HepG2 (cell line): Measurements from ENCODE around the gene HOXA5. TPM values are rescaled to one million over a fixed set of nuclear protein-coding genes. Genes with fewer than 3 reads are reported as not detected.

Experiments
- ARNT2 ChIP-seq: sonication (generic); formaldehyde crosslinking; IDR thresholded peaks from 2 replicates; pipeline ENCODE4 v1.8.0; 2022; ENCODE audit warnings: mild to moderate bottlenecking, low read depth, missing genetic modification reagents, moderate library complexity
- ASH2L ChIP-seq: fragments of 300-600, 200-600 bp; sonication (generic); IDR thresholded peaks from 2 replicates; pipeline ENCODE4 v1.7.0; 2017; ENCODE audit warnings: low read depth, mild to moderate bottlenecking, moderate library complexity, mixed read lengths, low read length; ENCODE audit not compliant: insufficient read length
- ATRX ChIP-seq: sonication (generic); formaldehyde crosslinking; IDR thresholded peaks from 2 replicates; pipeline ENCODE4 v1.4.0; 2020; ENCODE audit warnings: missing genetic modification reagents, borderline replicate concordance
- BCL3 ChIP-seq: sonication (generic); formaldehyde crosslinking; IDR thresholded peaks from 2 replicates; pipeline ENCODE4 v1.5.1; 2020; ENCODE audit warnings: mild to moderate bottlenecking, missing genetic modification reagents, moderate library complexity
- DZIP1 ChIP-seq: sonication (generic); formaldehyde crosslinking; IDR thresholded peaks from 2 replicates; pipeline ENCODE4 v1.5.0; 2020; ENCODE audit warnings: mild to moderate bottlenecking, missing genetic modification reagents
- KDM5B ChIP-seq: sonication (generic); formaldehyde crosslinking; IDR thresholded peaks from 2 replicates; pipeline ENCODE4 v1.4.0; 2020; ENCODE audit warnings: missing genetic modification reagents, mild to moderate bottlenecking, borderline replicate concordance
- LCORL ChIP-seq, 2 experiments: fragments of 450-650 bp in 1 of 2; sonication (generic) in 1 of 2; formaldehyde crosslinking in 1 of 2; IDR thresholded peaks; 2 replicates each; pipeline versions ENCODE4 v1.5.0 to v1.6.1; 2017 to 2020; ENCODE audit warnings: antibody characterized with exemption in 1 of 2, missing genetic modification reagents in 1 of 2
- MXD1 ChIP-seq: sonication (generic); formaldehyde crosslinking; IDR thresholded peaks from 2 replicates; pipeline ENCODE4 v1.4.0; 2020; ENCODE audit warnings: mild to moderate bottlenecking, missing genetic modification reagents
- NFE2 ChIP-seq: sonication (generic); formaldehyde crosslinking; IDR thresholded peaks from 2 replicates; pipeline ENCODE4 v1.4.0; 2020; ENCODE audit warnings: missing genetic modification reagents
- ZNF296 ChIP-seq: sonication (generic); formaldehyde crosslinking; conservative IDR thresholded peaks from 2 replicates; pipeline ENCODE4 v1.5.0; 2020; ENCODE audit warnings: mild to moderate bottlenecking, missing genetic modification reagents
- ZNF414 ChIP-seq: sonication (generic); formaldehyde crosslinking; IDR thresholded peaks from 2 replicates; pipeline ENCODE4 v1.5.0; 2020; ENCODE audit warnings: missing genetic modification reagents
- ZNF605 ChIP-seq: sonication (generic); formaldehyde crosslinking; IDR thresholded peaks from 2 replicates; pipeline ENCODE4 v1.8.0; 2022; ENCODE audit warnings: mild to moderate bottlenecking, missing genetic modification reagents
- ZNF780A ChIP-seq: sonication (generic); formaldehyde crosslinking; IDR thresholded peaks from 2 replicates; pipeline ENCODE4 v1.8.0; 2022; ENCODE audit warnings: mild to moderate bottlenecking, missing genetic modification reagents, moderate library complexity
- ZNF800 ChIP-seq: sonication (generic); formaldehyde crosslinking; IDR thresholded peaks from 2 replicates; pipeline ENCODE4 v1.4.0; 2020; ENCODE audit warnings: missing genetic modification reagents
- polyA plus RNA-seq, 8 experiments: library from polyadenylated mRNA; depleted of rRNA in 3 of 8; stranded (reverse) in 7 of 8; unstranded in 1 of 8; fragments of >200 nt; fragmentation: Illumina TruSeq in 4 of 8; extraction: Trizol in 4 of 8; gene quantifications; 2 replicates each; pipeline versions ENCODE4 v1.2.1 to v1.2.3, GENCODE V29; 2011 to 2016; ENCODE audit warnings: low read depth in 4 of 8, missing spikeins in 1 of 8, mixed read lengths in 1 of 8; ENCODE audit not compliant: insufficient read depth in 1 of 8
- total RNA-seq, 5 experiments: library from RNA; depleted of rRNA; stranded (reverse); fragments of >200 nt; fragmentation: Illumina TruSeq; extraction: Trizol; gene quantifications; 2 replicates each; pipeline ENCODE4 v1.2.3, GENCODE V29; 2016; ENCODE audit warnings: low read depth in 1 of 5

Gene HOXA5
- total and polyA plus RNA-seq, 2 of the 13 experiments (the other 11 are each of a cell fraction or from before 2014, with no cell fraction given), result 3.2 to 3.6 TPM

GRCh38 chr7:27142580-27143022 lies 880 bp downstream of the HOXA5 start (continued):
- no peak for TF ChIP-seq BCL3 (CRISPR knock-in tag)
- TF ChIP-seq ZNF414 (CRISPR knock-in tag), result no peak
- TF ChIP-seq DZIP1 (CRISPR knock-in tag), result no peak
- no peak for TF ChIP-seq ARNT2 (CRISPR knock-in tag)
- TF ChIP-seq ZNF780A (CRISPR knock-in tag), result no peak
- 0 out of 2 replicates have a peak, but pooled peaks have one; percentile 13 for TF ChIP-seq MXD1 (CRISPR knock-in tag)
- peak; percentile 23; the same call in 1 of the 2 replicates for TF ChIP-seq ZNF605 (CRISPR knock-in tag)
- no peak for TF ChIP-seq LCORL (IDR thresholded peaks at IDR 0.05)
- peak; percentile 57; the same call in 1 of the 2 replicates for TF ChIP-seq LCORL (CRISPR knock-in tag; IDR thresholded peaks at IDR 0.05)
- no peak for TF ChIP-seq ATRX (CRISPR knock-in tag)
- TF ChIP-seq NFE2 (CRISPR knock-in tag), result no peak
- no peak for TF ChIP-seq ZNF296 (CRISPR knock-in tag)
- peak; percentile 4 for TF ChIP-seq ASH2L
- TF ChIP-seq ZNF800, result no peak
- TF ChIP-seq KDM5B (CRISPR knock-in tag), result no peak
